Trophoblast cell (in vitro differentiated cells and primary cell): ENCODE data around the gene ESPL1.

Experiments used
- DNase-seq, 2 donors: peaks; one replicate each; pipeline ENCODE4 v3.0.0-alpha.2; 2016
- H2AFZ ChIP-seq: 2 replicates; pipeline ENCODE4 v1.6.1; 2013; ENCODE audit warnings: low read length, moderate library complexity, mild to moderate bottlenecking; ENCODE audit not compliant: insufficient read depth, poor library complexity
- H2AK5ac ChIP-seq: 2 replicates; pipeline ENCODE4 v1.6.1; 2013; ENCODE audit warnings: mild to moderate bottlenecking, low read length
- H2BK120ac ChIP-seq: 2 replicates; pipeline ENCODE4 v1.6.1; 2013; ENCODE audit warnings: low read length, mild to moderate bottlenecking, moderate library complexity; ENCODE audit not compliant: insufficient read depth, poor library complexity
- H2BK12ac ChIP-seq: 2 replicates; pipeline ENCODE4 v1.6.1; 2013; ENCODE audit warnings: mild to moderate bottlenecking, low read length, moderate library complexity
- H2BK5ac ChIP-seq: 2 replicates; pipeline ENCODE4 v1.6.1; 2013; ENCODE audit warnings: low read length, low read depth, moderate library complexity, mild to moderate bottlenecking; ENCODE audit not compliant: poor library complexity
- H3K14ac ChIP-seq: 2 replicates; pipeline ENCODE4 v1.6.1; 2013; ENCODE audit warnings: mild to moderate bottlenecking, low read length
- H3K18ac ChIP-seq: 2 replicates; pipeline ENCODE4 v1.6.1; 2013; ENCODE audit warnings: mild to moderate bottlenecking, low read length
- H3K23ac ChIP-seq: 2 replicates; pipeline ENCODE4 v1.6.1; 2013; ENCODE audit warnings: low read length
- H3K27ac ChIP-seq: 2 replicates; pipeline ENCODE4 v1.5.1; 2013; ENCODE audit warnings: low read depth, mild to moderate bottlenecking, inconsistent platforms, low read length, moderate library complexity
- H3K27me3 ChIP-seq: 2 replicates; pipeline ENCODE4 v1.6.1; 2013; ENCODE audit warnings: inconsistent platforms, mild to moderate bottlenecking, low read length, moderate library complexity; ENCODE audit not compliant: insufficient read depth
- H3K36me3 ChIP-seq, 2 experiments: 1 replicate in 1 of 2; 2 replicates in 1 of 2; pipeline ENCODE4 v1.6.1; 2013; ENCODE audit warnings: low read length in 2 of 2, mild to moderate bottlenecking in 2 of 2, moderate library complexity in 1 of 2; ENCODE audit not compliant: insufficient read depth in 2 of 2, control insufficient read depth in 1 of 2
- H3K4ac ChIP-seq: 2 replicates; pipeline ENCODE4 v1.6.1; 2013; ENCODE audit warnings: low read depth, mild to moderate bottlenecking, low read length, moderate library complexity
- H3K4me1 ChIP-seq, 2 experiments: 1 replicate in 1 of 2; 2 replicates in 1 of 2; pipeline ENCODE4 v1.6.1; 2013; ENCODE audit warnings: low read length in 2 of 2, mild to moderate bottlenecking in 2 of 2, moderate library complexity in 1 of 2; ENCODE audit not compliant: insufficient read depth in 2 of 2, control insufficient read depth in 1 of 2
- H3K4me2 ChIP-seq: 2 replicates; pipeline ENCODE4 v1.6.1; 2013; ENCODE audit warnings: inconsistent platforms, mild to moderate bottlenecking, low read length, moderate library complexity
- H3K4me3 ChIP-seq: 2 replicates; pipeline ENCODE4 v1.5.1; 2013; ENCODE audit warnings: mild to moderate bottlenecking, low read depth, low read length, inconsistent platforms
- H3K79me1 ChIP-seq: one replicate; pipeline ENCODE4 v1.6.1; 2013; ENCODE audit warnings: low read length
- H3K79me2 ChIP-seq: 2 replicates; pipeline ENCODE4 v1.6.1; 2013; ENCODE audit warnings: low read length, mild to moderate bottlenecking; ENCODE audit not compliant: control insufficient read depth, insufficient read depth, poor library complexity
- H3K9ac ChIP-seq: 2 replicates; pipeline ENCODE4 v1.6.1; 2013; ENCODE audit warnings: mild to moderate bottlenecking, low read length
- H3K9me3 ChIP-seq: 2 replicates; pipeline ENCODE4 v1.6.1; 2013; ENCODE audit warnings: low read depth, mild to moderate bottlenecking, control low read depth, inconsistent platforms, low read length; ENCODE audit not compliant: insufficient read depth
- H4K12ac ChIP-seq: 2 replicates; pipeline ENCODE4 v1.6.1; 2013; ENCODE audit warnings: low read depth, mild to moderate bottlenecking, low read length, moderate library complexity
- H4K8ac ChIP-seq: 2 replicates; pipeline ENCODE4 v1.6.1; 2013; ENCODE audit warnings: low read depth, mild to moderate bottlenecking, low read length, moderate library complexity
- H4K91ac ChIP-seq: one replicate; pipeline ENCODE4 v1.6.1; 2013; ENCODE audit warnings: low read depth, mild to moderate bottlenecking, low read length, moderate library complexity
- WGBS: extraction: QIAGEN DNeasy Blood & Tissue Kit; methylation state at CpG from one replicate; pipeline ENCODE4 v1.1.7; 2013; ENCODE audit warnings: missing lambda C conversion rate; ENCODE audit not compliant: insufficient read length, insufficient coverage; ENCODE audit errors: extremely low coverage; 5-methylcytosine and 5-hydroxymethylcytosine counted together

The ESPL1 gene

GRCh38 chr12:53274445-53274844, 6.3 kb downstream of the ESPL1 start:
- Histone ChIP-seq H2BK120ac (no peak overlapping the region), H4K12ac (no peak overlapping the region), H3K18ac (no peak overlapping the region), H2BK5ac (no peak overlapping the region), H3K23ac (no peak overlapping the region), H2AK5ac (no peak overlapping the region), H3K4ac (no peak overlapping the region), H3K27ac (no peak overlapping the region), H2BK12ac (no peak overlapping the region), H3K79me1 (no peaks in the 10 kb centered on the region), H3K9ac (no peak overlapping the region), H2AFZ (no peak overlapping the region), H3K4me3 (no peak overlapping the region), H3K36me3 (peaks cover 48 to 53% of the 10 kb centered on the region in 2 experiments), H3K79me2 (no peaks in the 10 kb centered on the region), H3K27me3 (no peaks in the 10 kb centered on the region), H3K9me3 (no peaks in the 10 kb centered on the region), H3K4me2 (no peak overlapping the region), H3K4me1 (peaks cover 6% of the 10 kb centered on the region in 2 experiments), H4K91ac (no peak overlapping the region), H3K14ac (no peak overlapping the region), H4K8ac (no peak overlapping the region)
- no CpG with 5 or more reads among the region's 5 CpGs for WGBS
- peak in 1 of 2 donors; percentile 82 for DNase-seq

- H4K91ac ChIP-seq = no peak overlapping the region
- H4K12ac ChIP-seq = no peak overlapping the region
- H2BK5ac ChIP-seq = no peak overlapping the region
Measured at GRCh38 chr12:53276511-53276910, 8.4 kb downstream of the ESPL1 start.

GRCh38 chr12:53277981-53278380, 9.9 kb downstream of the ESPL1 start:
- WGBS = no CpG with 5 or more reads among the region's 9 CpGs
- Histone ChIP-seq H4K91ac (no peak overlapping the region), H3K18ac (no peak overlapping the region), H2BK12ac (no peak overlapping the region), H4K12ac (no peak overlapping the region), H3K4me3 (no peak overlapping the region), H3K79me2 (no peaks in the 10 kb centered on the region), H2AK5ac (no peak overlapping the region), H3K4me1 (no peaks in the 10 kb centered on the region), H2BK120ac (no peak overlapping the region), H2BK5ac (no peak overlapping the region), H3K36me3 (peaks cover 52 to 66% of the 10 kb centered on the region in 2 experiments), H3K4ac (no peak overlapping the region), H3K23ac (no peak overlapping the region), H4K8ac (no peak overlapping the region), H3K9ac (no peak overlapping the region), H3K14ac (no peak overlapping the region), H3K9me3 (no peaks in the 10 kb centered on the region), H3K27me3 (no peaks in the 10 kb centered on the region), H3K27ac (no peak overlapping the region), H3K4me2 (no peak overlapping the region), H3K79me1 (no peaks in the 10 kb centered on the region), H2AFZ (no peak overlapping the region)
- peak; percentile 75 to 93 for DNase-seq

More at GRCh38 chr12:53276511-53276910, 8.4 kb downstream of the ESPL1 start:
- Histone ChIP-seq H2AFZ (no peak overlapping the region), H3K27me3 (no peaks in the 10 kb centered on the region), H4K8ac (no peak overlapping the region), H3K23ac (no peak overlapping the region), H2BK12ac (no peak overlapping the region), H3K79me1 (no peaks in the 10 kb centered on the region), H3K36me3 (peaks cover 45 to 56% of the 10 kb centered on the region in 2 experiments), H3K14ac (no peak overlapping the region), H3K9ac (no peak overlapping the region), H3K4ac (no peak overlapping the region), H3K79me2 (no peaks in the 10 kb centered on the region), H3K27ac (no peak overlapping the region), H3K4me3 (no peak overlapping the region), H2AK5ac (no peak overlapping the region), H3K18ac (no peak overlapping the region), H3K4me1 (no peaks in the 10 kb centered on the region), H3K9me3 (no peaks in the 10 kb centered on the region), H2BK120ac (no peak overlapping the region), H3K4me2 (no peak overlapping the region)
- no CpG with 5 or more reads among the region's 11 CpGs for WGBS
- no peak for DNase-seq

- no peak overlapping the region for H3K4me2 ChIP-seq
- H3K36me3 ChIP-seq = peaks cover 60 to 76% of the 10 kb centered on the region in 2 experiments
- H4K91ac ChIP-seq = no peak overlapping the region
- H3K27ac ChIP-seq = no peak overlapping the region
- H3K4me3 ChIP-seq = no peak overlapping the region
- no peaks in the 10 kb centered on the region for H3K27me3 ChIP-seq
- no peak overlapping the region for H3K14ac ChIP-seq
- H4K12ac ChIP-seq = no peak overlapping the region
- no peak overlapping the region for H3K18ac ChIP-seq
- H4K8ac ChIP-seq = no peak overlapping the region
- no peaks in the 10 kb centered on the region for H3K79me1 ChIP-seq
- H3K79me2 ChIP-seq = no peaks in the 10 kb centered on the region
- H3K9ac ChIP-seq = no peak overlapping the region
- H2BK12ac ChIP-seq = no peak overlapping the region
- no CpG with 5 or more reads among the region's 3 CpGs for WGBS
- no peaks in the 10 kb centered on the region for H3K4me1 ChIP-seq
- H3K4ac ChIP-seq = no peak overlapping the region
- H3K9me3 ChIP-seq = no peaks in the 10 kb centered on the region
- no peak overlapping the region for H3K23ac ChIP-seq
- no peak for DNase-seq
- H2AK5ac ChIP-seq = no peak overlapping the region
- H2BK5ac ChIP-seq = no peak overlapping the region
- H2AFZ ChIP-seq = no peak overlapping the region
- no peak overlapping the region for H2BK120ac ChIP-seq
Measured at GRCh38 chr12:53279283-53279869, 11.3 kb downstream of the ESPL1 start.
